Measurements from ENCODE around the gene JDP2. TPM values are rescaled to one million over a fixed set of nuclear protein-coding genes. Genes with fewer than 3 reads are reported as not detected.

JDP2 gene
- total RNA-seq, 1 experiment from 2014 or later = 22.8 TPM

GRCh38 chr14:75442166-75442565, 14.3 kb downstream of the JDP2 start:
- Mint-ChIP-seq H3K4me3 (no peak overlapping the region), H3K27ac (peak overlapping the region in 1 of 3 experiments; percentile 11; a peak in 2 of 7 replicates), H3K27me3 (ENCODE audit: low read depth) (no peaks in the 10 kb centered on the region), H3K9me3 (no peaks in the 10 kb centered on the region), H3K36me3 (ENCODE audit: insufficient read depth in 1 of 3, low read depth in 3 of 3) (peaks cover 15 to 43% (median 34%) of the 10 kb centered on the region in 3 experiments), H3K4me1 (peaks cover 36 to 43% of the 10 kb centered on the region in 2 experiments)
- Histone ChIP-seq H2AK5ac (ENCODE audit: insufficient read length, low read length) (no peak overlapping the region), H2AFZ (ENCODE audit: low read length) (no peak overlapping the region), H3K4ac (ENCODE audit: low read depth, low read length) (no peak overlapping the region), H3K14ac (ENCODE audit: insufficient read depth, low read length) (no peak overlapping the region), H4K8ac (replicated peaks; ENCODE audit: insufficient read length, low read depth, low read length) (no peak overlapping the region), H3K56ac (ENCODE audit: insufficient read length, low read depth, low read length) (no peak overlapping the region), H3K23ac (ENCODE audit: insufficient read length, low read depth, low read length) (no peak overlapping the region), H4K5ac (ENCODE audit: insufficient read length, low read depth, low read length) (no peak overlapping the region), H3K4me1 (ENCODE audit: insufficient read depth, low read length) (peaks cover 3% of the 10 kb centered on the region; the same call in 1 of the 2 replicates), H2BK120ac (ENCODE audit: low read depth, low read length, poor library complexity, severe bottlenecking) (no peak overlapping the region), H4K91ac (ENCODE audit: insufficient read length, low read depth, low read length) (no peak overlapping the region), H3K27me3 (ENCODE audit: insufficient read depth, low read length) (no peaks in the 10 kb centered on the region), H3K9me3 (ENCODE audit: control insufficient read depth, low read depth, low read length) (no peaks in the 10 kb centered on the region), H3K9ac (ENCODE audit: extremely low read depth, insufficient read length, low read length) (no peak overlapping the region), H2BK5ac (ENCODE audit: insufficient read length, low read length) (no peak overlapping the region), H3K23me2 (ENCODE audit: insufficient read length, low read depth, low read length, poor library complexity, severe bottlenecking) (no peaks in the 10 kb centered on the region), H3K18ac (ENCODE audit: insufficient read length, low read depth, low read length) (no peak overlapping the region), H3K27ac (ENCODE audit: insufficient read length, low read depth, low read length) (no peak overlapping the region), H2BK20ac (ENCODE audit: low read depth, low read length, poor library complexity, severe bottlenecking) (no peak overlapping the region), H3K79me2 (ENCODE audit: insufficient read depth, low read length) (no peaks in the 10 kb centered on the region), H3T11ph (ENCODE audit: low read length) (no peak overlapping the region), H3K4me2 (ENCODE audit: insufficient read depth, insufficient read length, low read length) (no peak overlapping the region), H2BK12ac (ENCODE audit: insufficient read length, low read depth, low read length) (no peak overlapping the region), H3K79me1 (ENCODE audit: insufficient read depth, low read depth, low read length, poor library complexity, severe bottlenecking) (no peaks in the 10 kb centered on the region), H4K20me1 (ENCODE audit: control insufficient read depth, insufficient read depth, insufficient read length) (no peaks in the 10 kb centered on the region), H2BK15ac (ENCODE audit: low read depth, low read length) (no peak overlapping the region)
- TF ChIP-seq CTCF (conservative IDR thresholded peaks at IDR 0.05) = no peak
- DNase-seq = peak; percentile 11
- no CpG with 5 or more reads among the region's 4 CpGs for WGBS (ENCODE audit: extremely low coverage, insufficient read length, low lambda C conversion rate)
